GM18507 (cell line): ENCODE data around the gene SEC11C.
"Not testable (repeated sequence)": the region's sequence is repeated elsewhere in the genome, so short reads cannot be mapped to it uniquely, and the experiment has no call there.

Experiments used
- DNase-seq: peaks from one replicate; pipeline ENCODE4 v3.0.0; 2011; ENCODE audit warnings: low read depth; ENCODE audit not compliant: insufficient read length; ENCODE audit errors: extremely low spot score
- FAIRE-seq: peaks from 2 replicates; lab custom pipeline; 2011; peaks lifted over from hg19 to GRCh38; lab: Jason Lieb, UNC

SEC11C gene

DNA sequence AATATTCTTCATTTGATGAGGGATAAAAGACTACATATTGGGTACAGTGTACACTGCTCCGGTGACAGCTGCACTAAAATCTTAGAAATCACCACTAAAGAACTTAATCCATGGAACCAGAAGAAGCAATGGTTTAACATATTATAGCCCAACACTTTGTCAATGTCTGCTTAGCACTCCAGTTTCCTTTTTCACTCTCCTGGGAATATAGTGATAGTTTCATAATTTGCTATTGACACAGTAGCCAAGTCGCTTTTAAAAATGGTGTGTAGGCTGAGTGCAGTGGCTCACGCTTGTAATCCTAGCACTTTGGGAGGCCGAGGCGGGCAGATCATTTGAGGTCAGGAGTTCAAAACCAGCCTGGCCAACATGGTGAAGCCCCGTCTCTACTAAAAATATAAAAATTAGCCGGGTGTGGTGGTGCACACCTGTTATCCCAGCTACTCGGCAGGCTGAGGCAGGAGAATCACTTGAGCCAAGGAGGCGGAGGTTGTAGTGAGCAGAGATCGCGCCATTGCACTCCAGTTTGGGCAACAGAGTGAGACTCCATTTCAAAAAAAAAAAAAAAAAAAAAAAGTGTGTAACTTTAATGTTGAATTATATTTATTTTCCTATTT lies 3.2 kb downstream of the SEC11C start:
- peak; percentile 12 for FAIRE-seq
- DNase-seq, result not testable (repeated sequence)

DNA sequence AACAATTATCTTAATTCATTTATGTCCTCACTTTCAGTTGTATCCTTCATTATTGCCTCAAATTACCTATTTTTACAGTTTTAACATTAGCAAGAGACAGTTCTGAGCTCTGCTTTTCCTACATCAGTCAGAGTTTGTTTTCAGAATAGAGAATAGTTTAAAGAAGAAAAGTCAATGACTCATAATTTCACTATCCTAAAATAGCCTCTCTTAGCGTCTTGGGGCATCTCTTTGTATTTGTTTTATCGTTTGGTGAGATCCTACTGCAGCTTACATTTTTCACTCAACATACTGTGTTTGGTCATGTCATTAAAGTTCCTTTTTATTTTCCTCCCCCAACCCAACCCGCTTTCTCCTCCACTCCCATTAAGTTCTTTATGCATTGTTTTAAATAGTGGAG lies 3.8 kb downstream of the SEC11C start:
- FAIRE-seq, result peak; percentile 53
- no peak for DNase-seq

DNA sequence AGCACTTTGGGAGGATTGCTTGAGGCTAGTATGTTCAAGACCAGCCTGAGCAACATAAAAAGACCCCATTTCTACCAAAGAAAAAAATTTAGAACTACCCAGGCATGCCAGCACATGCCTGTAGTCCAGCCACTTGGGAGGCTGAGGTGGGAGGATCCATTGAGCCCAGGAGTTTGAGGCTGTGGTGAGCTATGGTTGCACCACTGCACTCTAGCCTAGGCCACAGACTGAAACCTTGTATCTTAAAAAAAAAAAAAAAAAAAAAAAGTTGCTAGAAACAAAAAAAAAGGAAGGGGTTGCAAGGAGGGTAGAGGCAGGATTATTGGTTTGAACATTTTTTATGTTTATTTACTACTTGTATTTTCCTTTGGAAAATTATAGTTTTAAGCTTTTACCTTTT lies 4.8 kb downstream of the SEC11C start:
- no peak for DNase-seq
- FAIRE-seq, result no peak

DNA sequence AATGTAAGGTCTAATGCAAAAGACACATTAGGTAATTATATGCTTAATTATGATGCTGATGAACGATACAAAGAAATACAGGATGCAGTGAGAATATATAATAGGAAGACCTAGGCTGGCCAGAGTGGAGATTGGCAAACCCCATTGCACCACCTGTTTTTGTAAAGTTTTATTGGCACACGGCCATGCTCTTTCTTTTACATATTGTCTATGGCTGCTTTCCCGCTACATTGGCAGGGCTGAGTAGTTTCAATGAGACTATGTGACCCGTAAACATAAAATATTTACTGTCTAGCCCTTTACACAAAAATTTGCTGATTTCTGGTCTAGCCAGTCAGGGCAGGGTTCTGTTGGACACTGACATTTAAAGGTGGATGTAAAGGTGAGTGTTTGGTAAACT lies 5.4 kb downstream of the SEC11C start:
- FAIRE-seq (no peak), DNase-seq (no peak)

DNA sequence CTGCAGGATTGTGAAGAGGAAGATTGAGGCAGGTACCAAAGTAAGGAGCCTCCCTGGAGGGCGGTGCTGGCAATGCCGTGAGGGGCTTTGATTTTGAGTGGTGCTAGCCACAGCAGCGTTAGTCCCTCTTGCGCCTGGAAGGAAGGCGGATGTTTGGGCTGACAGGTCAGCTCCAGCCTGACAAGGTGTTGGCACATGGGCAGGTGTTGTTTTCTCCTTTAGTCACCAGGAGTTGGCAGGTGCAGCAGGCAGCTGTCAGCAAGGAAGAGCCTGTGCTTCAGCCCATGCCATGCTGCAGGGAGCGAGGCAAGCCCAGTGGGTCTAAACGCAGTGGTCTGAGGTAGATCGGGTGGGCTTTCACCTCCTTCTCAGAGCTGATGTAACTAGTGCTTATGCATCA lies 8.5 kb downstream of the SEC11C start:
- FAIRE-seq (no peak), DNase-seq (no peak)

DNA sequence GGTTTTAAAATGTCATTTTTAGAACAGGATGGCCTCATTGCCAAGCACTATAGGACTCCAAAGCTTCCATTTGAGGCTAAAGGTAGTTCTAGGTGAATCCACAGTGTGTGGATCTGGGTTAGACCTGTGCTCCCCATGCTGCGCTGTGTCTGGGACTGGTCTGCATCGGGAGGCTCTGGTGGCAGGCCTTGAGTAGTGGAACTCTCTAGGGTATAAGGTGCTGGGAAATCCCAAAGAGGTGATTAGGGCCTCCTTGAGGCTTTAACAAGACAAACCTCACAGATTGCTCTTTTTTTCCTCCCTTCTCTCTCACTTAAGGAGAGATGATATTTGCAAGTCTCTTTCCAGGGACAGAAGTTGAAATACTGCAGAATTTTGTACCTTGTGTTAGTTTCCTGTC lies 9.3 kb downstream of the SEC11C start:
- FAIRE-seq (no peak), DNase-seq (no peak)

DNA sequence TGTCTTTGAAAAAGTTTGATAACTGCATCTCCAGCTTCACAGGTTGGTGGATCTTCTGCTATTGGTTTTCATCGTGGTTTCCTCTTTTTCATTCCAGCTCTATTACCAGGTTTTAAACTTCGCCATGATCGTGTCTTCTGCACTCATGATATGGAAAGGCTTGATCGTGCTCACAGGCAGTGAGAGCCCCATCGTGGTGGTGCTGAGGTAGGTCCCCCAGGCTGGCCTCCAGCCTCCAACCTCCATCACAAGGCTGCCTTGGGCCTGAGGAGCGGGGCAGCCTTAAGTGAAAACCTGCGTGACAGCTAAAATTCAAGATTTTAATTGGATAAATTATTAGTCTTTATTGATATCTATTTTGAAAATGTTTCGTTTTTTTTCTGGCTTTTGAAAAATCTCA lies 9.7 kb downstream of the SEC11C start:
- no peak for FAIRE-seq

DNA sequence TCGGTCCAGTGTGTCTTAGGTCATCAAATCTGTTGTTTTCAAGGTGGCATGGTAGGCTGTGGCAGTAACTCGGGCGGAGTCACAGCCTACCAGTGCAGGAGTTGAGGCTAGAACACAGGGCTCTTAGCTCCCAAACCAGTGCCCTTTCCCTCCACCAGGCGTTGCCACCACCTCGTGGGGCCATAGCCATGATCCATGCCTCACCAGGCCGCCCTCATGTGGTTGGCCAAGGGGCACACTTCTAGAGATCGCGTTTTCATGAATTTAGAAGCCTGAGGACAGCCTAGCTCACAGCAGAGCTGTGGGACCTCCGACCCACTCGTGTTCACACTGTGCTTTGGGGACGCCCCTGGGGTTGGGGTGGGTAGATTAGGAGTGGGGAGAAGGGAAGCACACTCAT lies 10.6 kb downstream of the SEC11C start:
- FAIRE-seq, result no peak

More for the DNA sequence above, 9.7 kb downstream of the SEC11C start:
- DNase-seq, result no peak

DNA sequence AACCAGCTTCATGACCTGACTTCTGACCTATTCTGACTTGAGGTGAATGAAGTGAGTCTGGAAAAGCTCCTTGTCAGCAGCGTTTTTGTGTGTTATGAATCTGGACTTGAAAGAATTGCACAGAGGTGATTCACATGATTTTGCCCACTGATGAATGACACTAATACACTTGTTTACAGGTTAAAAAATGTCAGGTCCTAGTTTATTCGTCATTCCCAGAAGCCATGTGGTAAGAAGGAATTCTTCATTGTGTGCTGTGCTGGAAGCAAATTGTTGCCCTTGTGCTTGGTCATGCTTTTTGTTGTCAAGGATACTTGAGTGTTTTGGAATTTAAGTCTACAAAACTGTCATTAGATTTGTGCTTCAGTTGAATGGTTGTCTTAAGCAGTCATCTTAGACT lies 15.5 kb downstream of the SEC11C start:
- DNase-seq, result no peak
- FAIRE-seq, result no peak

More for the DNA sequence above, 10.6 kb downstream of the SEC11C start:
- no peak for DNase-seq

DNA sequence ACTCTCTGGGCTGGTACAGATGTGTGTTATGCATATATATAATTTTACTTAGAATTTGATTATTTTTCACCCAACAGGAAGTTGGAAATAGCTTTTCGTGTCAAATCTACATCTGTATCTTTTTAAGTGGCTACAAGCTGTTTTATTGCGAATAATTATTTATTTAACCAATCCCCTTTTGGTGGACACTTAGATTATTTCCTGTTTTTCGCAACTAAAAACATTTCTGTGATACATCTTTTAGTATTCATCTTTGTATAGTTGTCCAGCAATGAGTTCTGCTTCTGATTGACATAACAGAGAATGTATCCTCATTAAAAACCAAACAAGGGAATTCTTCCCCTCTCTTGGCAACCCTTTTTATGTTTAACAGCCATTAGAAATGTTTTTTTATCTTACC lies 16.6 kb downstream of the SEC11C start:
- FAIRE-seq, result no peak

DNA sequence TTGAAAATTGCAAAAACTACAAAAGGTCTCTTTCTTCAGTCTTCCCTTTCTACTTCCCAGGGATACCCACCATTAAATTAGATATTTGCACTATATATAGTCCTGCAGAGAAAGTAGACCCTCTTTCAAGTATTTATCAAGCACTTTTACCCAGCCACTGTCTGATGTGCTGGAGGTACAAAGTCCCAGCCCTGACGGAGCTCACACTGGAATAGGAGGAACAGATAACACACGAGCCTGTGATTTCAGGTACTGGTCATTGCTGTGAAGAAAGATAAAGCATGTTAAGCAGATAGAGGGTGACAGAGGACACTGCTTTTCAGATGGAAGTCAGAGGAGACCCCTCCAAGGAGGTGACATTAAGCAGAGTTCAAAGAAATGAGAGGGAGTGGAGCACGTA lies 19.6 kb downstream of the SEC11C start:
- DNase-seq (no peak), FAIRE-seq (no peak)

More for the DNA sequence above, 16.6 kb downstream of the SEC11C start:
- no peak for DNase-seq

DNA sequence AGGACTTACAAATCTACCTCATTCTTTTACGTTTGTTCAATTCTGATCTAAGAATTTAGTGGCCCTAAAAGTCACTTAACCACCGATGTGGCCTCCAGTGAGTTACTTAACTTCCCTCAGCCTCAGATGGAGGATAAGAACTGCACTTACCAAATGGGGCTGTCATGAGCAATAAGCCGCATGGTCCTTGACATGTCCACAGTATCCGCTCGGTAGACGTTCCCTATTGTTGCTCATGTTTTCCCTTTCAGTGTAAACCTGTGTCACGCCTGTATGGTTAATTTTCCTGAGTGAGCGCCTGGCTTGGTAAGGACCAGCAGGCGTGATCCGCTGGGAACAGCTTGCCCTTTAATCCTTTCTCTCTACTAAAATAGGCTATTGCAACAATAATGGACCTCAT lies 20.3 kb downstream of the SEC11C start:
- FAIRE-seq (no peak), DNase-seq (no peak)

DNA sequence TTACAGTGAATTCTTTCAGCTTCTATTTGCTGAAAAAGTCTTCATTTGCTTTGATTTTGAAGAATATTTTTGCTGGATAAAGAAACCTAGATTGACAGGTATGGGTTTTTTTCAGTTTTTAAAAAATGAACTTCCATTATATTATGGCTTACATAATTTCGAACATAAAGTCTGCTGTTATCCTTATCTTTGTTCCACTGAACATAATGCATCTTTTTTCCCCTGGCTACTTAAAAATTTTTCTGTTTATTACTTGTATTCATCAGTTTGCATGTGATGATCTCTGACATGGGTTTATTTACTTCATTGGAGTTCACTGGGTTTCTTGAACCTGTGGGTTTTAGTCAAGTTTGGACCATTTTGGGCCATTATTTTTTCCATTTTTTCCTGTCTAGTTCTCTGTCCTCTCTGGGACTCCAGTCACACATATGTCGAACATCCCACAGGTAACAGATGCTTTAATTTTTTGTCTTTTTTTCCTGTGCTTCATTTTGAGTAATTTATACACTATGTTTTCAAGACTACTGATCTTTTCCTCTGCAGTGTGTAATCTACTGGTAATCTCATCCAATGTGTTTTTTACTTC lies 33.1 kb downstream of the SEC11C start:
- FAIRE-seq (no peak), DNase-seq (no peak)

DNA sequence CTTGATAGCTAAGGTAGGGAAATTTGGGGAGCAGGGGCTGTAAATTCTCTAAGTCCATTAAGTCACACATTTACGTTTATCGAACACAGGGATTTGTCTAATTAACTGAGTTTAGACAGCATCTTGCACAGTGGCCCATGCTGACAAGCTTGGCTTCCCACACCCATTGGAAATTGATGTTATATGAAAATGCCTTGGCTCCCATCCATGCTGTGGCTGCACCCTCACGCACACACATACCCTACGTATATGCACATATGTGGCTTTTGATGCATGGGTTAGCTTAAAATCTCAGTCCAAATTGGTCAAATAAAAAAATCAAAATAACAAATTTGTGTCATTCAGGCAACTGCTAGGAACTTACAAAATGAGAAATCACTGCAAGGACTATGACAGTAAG lies 37.8 kb downstream of the SEC11C start:
- DNase-seq (no peak), FAIRE-seq (no peak)

DNA sequence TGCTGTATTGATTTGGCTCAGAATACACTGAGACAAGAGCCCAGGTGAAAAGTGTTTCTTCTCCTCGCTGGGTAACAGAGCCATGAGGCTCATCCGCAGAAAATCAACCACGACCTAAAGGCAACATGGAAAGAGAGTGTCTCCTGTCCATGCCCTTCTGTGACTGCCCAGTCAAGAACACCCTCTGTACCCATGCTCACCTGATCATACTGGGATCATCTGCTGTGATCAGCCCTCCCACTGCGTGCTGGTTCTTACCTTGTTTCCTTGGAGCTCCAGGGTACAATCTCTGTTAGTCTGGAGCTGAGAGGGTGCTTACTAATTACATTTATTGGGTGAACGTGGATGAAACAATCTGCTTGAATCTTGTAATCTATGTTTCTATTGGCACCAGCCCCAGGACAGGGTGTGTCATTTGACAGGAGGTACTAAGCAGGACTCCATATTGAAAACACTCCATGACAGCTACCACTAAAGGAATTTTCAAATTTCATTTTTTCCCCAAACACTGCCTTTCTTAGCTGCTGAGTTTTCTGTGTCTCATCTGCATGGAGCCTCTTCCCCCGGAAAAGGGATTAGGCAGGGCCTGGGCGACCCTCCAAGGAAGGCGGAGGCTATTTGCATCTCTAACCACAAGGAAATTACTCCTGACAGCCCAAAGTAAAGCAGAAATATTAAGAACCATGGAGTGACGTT lies 40.6 kb downstream of the SEC11C start:
- FAIRE-seq (no peak), DNase-seq (no peak)

DNA sequence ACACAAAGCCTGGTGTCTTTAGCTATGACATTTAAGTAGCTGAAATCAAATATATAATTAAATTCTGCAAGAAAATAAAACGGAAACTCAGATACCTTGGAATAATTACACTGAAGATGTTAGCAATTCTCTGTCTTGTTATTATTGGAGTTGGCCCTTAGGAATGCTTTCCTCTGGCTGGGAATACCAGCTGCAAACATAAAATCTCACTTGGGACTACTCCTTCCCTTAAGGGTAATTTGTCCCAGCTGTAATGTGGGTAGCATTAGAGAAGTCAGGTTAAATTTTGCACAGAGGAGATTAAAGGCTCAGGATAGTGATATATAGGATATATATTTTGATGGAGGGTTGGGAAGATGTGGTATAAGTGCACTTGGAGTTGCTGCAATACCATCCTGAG lies 43.0 kb downstream of the SEC11C start:
- FAIRE-seq, result no peak

DNA sequence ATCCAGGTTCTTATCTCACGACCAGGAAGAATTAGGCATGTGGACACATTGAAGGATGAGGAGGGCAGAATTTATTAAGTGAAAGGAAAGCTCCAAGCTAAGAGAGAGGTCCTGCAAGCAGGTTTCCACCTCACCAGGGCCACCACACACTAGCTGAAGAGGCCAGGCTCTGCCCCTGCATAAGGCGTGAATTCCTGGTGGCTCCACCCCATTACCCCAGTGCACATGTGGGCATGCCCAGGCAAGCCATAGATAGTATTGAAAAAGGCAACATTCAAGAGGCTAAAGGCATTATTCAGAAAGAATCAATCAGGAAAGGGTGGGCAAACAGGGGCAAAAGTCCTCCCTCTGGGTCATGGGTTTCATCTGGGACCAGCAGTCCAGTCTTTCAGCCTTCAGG lies 49.3 kb downstream of the SEC11C start:
- FAIRE-seq (no peak), DNase-seq (no peak)

More for the DNA sequence above, 43.0 kb downstream of the SEC11C start:
- no peak for DNase-seq

DNA sequence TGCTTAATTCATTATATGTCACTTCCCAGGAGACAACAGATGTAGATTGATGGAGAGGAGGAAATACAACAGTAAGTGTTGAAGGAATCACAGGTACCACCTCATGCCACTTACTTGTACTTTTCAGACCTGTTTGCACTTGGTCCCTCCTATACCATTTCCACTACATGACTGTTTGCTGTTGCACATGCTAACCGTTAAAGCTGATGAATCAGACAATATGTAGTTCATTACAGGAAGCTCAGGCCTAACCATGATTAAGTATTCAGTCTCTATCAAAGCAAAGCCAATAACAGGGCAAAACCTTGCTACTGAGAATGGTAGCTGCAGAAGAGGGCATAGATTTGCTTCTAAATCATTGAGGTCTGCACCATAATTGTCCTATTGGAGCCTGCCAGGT lies 50.1 kb downstream of the SEC11C start:
- FAIRE-seq, result no peak
- DNase-seq, result no peak

DNA sequence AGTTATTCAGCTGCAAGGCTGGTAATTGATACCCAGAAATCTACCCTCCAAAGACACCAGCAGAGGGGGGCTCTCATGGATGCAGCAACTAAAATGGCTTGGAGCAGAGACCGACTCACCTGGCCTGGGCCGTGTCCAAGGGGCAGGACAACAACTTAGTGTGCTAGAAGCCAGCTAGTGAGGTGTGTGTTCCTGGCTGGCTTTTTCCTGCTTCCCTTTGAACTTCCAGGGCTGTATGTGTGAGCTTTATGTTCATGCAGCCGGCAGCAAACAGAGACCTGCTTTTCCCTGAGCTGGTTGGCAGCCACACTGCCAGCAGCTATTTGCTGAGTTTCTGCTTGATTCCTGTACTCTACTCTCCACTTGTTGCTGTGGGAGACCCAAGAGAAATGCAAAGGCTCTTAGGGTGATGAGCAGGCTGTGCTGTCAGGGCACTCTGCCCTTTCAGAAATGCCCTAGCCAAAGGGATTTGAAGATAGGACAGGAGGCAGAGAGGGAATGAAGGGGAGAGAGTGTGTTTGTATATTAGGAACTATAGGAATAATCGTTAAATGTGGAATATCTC lies 56.6 kb downstream of the SEC11C start:
- DNase-seq (no peak), FAIRE-seq (no peak)

DNA sequence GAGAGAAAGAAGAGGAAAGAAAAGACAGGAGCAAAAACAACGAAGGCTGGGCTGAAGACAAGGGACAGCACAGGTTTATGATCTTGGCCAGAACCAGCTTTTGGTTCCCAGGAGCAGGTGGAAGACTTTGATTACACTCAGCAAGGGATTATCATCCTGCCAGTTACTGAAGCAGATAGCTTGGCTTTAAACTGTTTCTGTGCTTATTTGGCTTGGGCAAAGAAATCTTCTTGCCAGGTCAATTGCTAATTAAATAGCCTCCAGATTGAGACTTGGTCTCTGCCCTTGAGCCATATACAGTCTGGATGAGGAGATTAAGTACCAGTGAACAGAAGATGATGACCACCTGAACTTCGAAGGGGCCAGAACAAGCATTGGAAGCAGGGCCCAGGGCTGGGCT lies 58.0 kb downstream of the SEC11C start:
- no peak for FAIRE-seq
- no peak for DNase-seq

DNA sequence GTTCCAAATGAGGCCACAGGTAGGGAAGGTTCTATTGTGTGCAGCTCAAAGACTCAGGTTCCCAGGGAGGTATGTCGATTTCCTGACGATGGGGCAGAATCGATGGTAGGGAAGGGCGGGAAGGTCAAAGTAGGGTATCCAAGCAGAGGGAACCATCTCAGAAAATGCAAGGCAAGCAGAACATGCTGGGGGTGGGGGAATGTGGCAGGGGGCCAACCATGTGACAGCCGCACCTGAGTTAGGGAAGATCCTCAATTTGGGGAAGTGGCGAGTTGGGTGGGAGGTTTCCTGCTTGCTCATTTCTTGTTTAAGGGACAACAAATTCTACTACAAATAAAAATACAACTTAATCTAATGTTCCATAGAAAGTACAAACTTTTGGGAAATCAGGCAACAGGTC lies 58.5 kb downstream of the SEC11C start:
- DNase-seq (no peak), FAIRE-seq (no peak)
